KMS-11 (cell line): ENCODE results near the gene SETD7.

Source experiments
- H2AFZ ChIP-seq: fragments of 200-600 bp; sonication (generic); 2 replicates; pipeline ENCODE4 v1.6.1; 2016; ENCODE audit warnings: antibody characterized with exemption, mixed run types, low read depth
- H3K27ac ChIP-seq: fragments of 200-600 bp; sonication (generic); 2 replicates; pipeline ENCODE4 v1.6.1; 2016; ENCODE audit warnings: mild to moderate bottlenecking, mixed run types
- H3K27me3 ChIP-seq: fragments of 200-600 bp; sonication (generic); 2 replicates; pipeline ENCODE4 v1.6.1; 2017; ENCODE audit warnings: mild to moderate bottlenecking, low read depth, mixed run types, moderate library complexity; ENCODE audit not compliant: insufficient read depth
- H3K36me3 ChIP-seq: fragments of 200-600 bp; sonication (generic); 2 replicates; pipeline ENCODE4 v1.6.1; 2017; ENCODE audit warnings: mild to moderate bottlenecking, mixed run types; ENCODE audit not compliant: insufficient read depth
- H3K4me1 ChIP-seq: fragments of 200-600 bp; sonication (generic); 2 replicates; pipeline ENCODE4 v1.6.1; 2016; ENCODE audit warnings: mild to moderate bottlenecking, low read depth, mixed run types; ENCODE audit not compliant: poor library complexity, severe bottlenecking
- H3K4me2 ChIP-seq: fragments of 200-600 bp; sonication (generic); 2 replicates; pipeline ENCODE4 v1.7.0; 2016; ENCODE audit warnings: mild to moderate bottlenecking, mixed run types
- H3K4me3 ChIP-seq: fragments of 200-600 bp; sonication (generic); IDR thresholded peaks from 2 replicates; pipeline ENCODE4 v1.6.1; 2017; ENCODE audit warnings: low read depth, low read length, mixed read lengths; ENCODE audit not compliant: insufficient read depth
- H3K79me2 ChIP-seq: fragments of 200-600 bp; sonication (generic); 2 replicates; pipeline ENCODE4 v1.6.1; 2016; ENCODE audit warnings: low read depth, mixed run types; ENCODE audit not compliant: insufficient read depth
- H3K9ac ChIP-seq: fragments of 200-600 bp; sonication (generic); 2 replicates; pipeline ENCODE4 v1.6.1; 2016; ENCODE audit warnings: mild to moderate bottlenecking, mixed run types
- H4K20me1 ChIP-seq: fragments of 200-600 bp; sonication (generic); 2 replicates; pipeline ENCODE4 v1.6.1; 2016; ENCODE audit warnings: mild to moderate bottlenecking, mixed run types; ENCODE audit not compliant: insufficient read depth
- TF ChIP-seq, protein P1 (sequence below): fragments of 200-600 bp; sonication (generic); conservative IDR thresholded peaks from 2 replicates; pipeline ENCODE4 v1.6.1; 2017; ENCODE audit warnings: low read depth, mild to moderate bottlenecking, antibody characterized with exemption, low read length, moderate library complexity, mixed read lengths

SETD7 gene

DNA sequence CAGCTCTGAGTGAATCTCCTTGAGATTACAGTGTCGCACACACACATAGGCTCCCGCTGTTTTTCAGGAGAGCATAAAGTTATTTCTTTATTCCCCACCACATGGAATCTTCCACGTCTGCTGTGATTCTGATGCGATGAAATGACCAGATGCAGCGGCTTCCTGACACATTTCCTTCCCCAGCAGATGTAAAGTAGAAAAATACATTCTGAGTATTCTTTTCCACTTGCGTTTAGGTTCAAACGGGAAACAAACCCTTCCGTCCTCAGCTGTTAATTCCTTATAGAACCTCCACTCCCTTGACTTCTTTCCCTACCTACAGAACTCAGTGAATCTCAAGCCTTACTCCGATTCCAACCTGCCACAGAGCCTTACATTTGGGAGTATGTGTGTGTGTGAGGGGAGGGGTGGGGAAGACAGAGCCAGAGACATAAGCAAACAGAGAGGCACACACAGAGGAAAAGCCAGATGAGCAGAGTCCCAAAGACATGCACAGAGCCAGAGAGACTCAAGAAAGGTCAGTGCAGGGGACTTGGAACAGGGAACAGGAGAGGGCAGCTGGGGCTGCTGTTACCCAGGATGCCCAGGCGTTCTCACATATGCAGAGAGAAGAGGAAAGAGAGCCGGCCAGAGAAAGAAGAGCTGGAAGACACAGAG lies 47.3 kb downstream of the SETD7 start:
- Histone ChIP-seq H3K27me3 (no peaks in the 10 kb centered on the region), H4K20me1 (no peaks in the 10 kb centered on the region), H3K79me2 (no peaks in the 10 kb centered on the region), H3K36me3 (0 out of 2 replicates have a peak, but pooled peaks cover 3% of the 10 kb centered on the region), H3K4me3 (no peak overlapping the region), H3K9ac (no peak overlapping the region), H2AFZ (no peak overlapping the region), H3K27ac (no peak overlapping the region), H3K4me1 (no peaks in the 10 kb centered on the region), H3K4me2 (no peak overlapping the region)
- TF ChIP-seq, protein P1, sequence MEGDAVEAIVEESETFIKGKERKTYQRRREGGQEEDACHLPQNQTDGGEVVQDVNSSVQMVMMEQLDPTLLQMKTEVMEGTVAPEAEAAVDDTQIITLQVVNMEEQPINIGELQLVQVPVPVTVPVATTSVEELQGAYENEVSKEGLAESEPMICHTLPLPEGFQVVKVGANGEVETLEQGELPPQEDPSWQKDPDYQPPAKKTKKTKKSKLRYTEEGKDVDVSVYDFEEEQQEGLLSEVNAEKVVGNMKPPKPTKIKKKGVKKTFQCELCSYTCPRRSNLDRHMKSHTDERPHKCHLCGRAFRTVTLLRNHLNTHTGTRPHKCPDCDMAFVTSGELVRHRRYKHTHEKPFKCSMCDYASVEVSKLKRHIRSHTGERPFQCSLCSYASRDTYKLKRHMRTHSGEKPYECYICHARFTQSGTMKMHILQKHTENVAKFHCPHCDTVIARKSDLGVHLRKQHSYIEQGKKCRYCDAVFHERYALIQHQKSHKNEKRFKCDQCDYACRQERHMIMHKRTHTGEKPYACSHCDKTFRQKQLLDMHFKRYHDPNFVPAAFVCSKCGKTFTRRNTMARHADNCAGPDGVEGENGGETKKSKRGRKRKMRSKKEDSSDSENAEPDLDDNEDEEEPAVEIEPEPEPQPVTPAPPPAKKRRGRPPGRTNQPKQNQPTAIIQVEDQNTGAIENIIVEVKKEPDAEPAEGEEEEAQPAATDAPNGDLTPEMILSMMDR, result no peak

DNA sequence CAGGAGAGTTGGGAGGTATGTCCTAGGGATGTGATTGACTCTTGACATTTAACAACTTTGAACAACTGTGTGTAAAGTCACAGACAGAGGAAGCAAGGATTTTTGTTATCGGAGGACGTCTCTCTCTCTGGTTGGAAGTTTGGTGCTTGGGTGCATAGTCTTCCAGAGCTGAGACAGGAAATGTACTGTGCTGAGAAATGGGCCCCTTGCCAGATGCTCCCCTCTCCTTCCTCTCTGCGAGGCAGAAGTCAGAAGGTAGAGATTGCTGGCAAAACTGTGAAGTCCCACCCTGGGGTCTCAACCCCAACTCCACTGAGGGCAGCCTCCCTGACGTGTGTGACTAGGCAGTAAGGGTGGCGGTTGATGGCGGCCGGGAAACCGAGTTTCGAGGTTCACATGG lies 49.2 kb downstream of the SETD7 start:
- no peaks in the 10 kb centered on the region for H4K20me1 ChIP-seq
- H3K4me3 ChIP-seq, result no peak overlapping the region
- H3K27ac ChIP-seq, result no peak overlapping the region
- H3K79me2 ChIP-seq, result no peaks in the 10 kb centered on the region
- no peaks in the 10 kb centered on the region for H3K27me3 ChIP-seq
- H2AFZ ChIP-seq, result no peak overlapping the region
- TF ChIP-seq, protein P1, result no peak
- 0 out of 2 replicates have a peak, but pooled peaks cover 3% of the 10 kb centered on the region for H3K36me3 ChIP-seq
- no peak overlapping the region for H3K9ac ChIP-seq
- no peaks in the 10 kb centered on the region for H3K4me1 ChIP-seq
- no peak overlapping the region for H3K4me2 ChIP-seq

DNA sequence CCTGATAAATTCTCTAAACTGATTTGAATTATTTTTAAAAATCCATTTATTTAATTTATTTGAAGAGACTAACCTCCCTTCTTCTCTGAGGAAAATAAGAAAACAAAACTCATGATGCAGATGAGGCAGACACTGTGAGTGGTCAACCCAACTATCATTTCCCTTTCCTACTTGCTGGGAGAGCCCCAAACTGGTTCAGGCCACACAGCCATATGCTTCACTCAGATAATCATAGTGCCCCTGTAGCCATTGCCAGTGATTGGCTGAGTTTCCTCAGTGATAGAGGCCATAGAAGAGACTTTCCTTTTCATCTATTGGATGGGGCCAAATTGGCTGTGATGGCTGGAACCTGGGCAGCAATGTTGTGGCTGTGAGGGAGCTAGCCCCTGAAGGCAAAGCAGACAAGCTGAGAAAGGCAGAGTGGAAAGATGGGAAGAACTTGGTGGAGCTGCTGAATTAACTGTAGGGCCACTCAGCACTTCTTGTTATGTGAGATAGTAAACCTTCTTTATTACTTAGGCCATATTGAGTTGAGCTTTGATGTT lies 52.3 kb downstream of the SETD7 start:
- no peak overlapping the region for H3K4me2 ChIP-seq
- H3K9ac ChIP-seq, result no peak overlapping the region
- H2AFZ ChIP-seq, result no peak overlapping the region
- TF ChIP-seq, protein P1, result no peak
- H3K27me3 ChIP-seq, result no peaks in the 10 kb centered on the region
- no peak overlapping the region for H3K27ac ChIP-seq
- H3K36me3 ChIP-seq, result 0 out of 2 replicates have a peak, but pooled peaks cover 3% of the 10 kb centered on the region
- no peak overlapping the region for H3K4me3 ChIP-seq
- no peaks in the 10 kb centered on the region for H3K4me1 ChIP-seq
- no peaks in the 10 kb centered on the region for H3K79me2 ChIP-seq
- H4K20me1 ChIP-seq, result no peaks in the 10 kb centered on the region

DNA sequence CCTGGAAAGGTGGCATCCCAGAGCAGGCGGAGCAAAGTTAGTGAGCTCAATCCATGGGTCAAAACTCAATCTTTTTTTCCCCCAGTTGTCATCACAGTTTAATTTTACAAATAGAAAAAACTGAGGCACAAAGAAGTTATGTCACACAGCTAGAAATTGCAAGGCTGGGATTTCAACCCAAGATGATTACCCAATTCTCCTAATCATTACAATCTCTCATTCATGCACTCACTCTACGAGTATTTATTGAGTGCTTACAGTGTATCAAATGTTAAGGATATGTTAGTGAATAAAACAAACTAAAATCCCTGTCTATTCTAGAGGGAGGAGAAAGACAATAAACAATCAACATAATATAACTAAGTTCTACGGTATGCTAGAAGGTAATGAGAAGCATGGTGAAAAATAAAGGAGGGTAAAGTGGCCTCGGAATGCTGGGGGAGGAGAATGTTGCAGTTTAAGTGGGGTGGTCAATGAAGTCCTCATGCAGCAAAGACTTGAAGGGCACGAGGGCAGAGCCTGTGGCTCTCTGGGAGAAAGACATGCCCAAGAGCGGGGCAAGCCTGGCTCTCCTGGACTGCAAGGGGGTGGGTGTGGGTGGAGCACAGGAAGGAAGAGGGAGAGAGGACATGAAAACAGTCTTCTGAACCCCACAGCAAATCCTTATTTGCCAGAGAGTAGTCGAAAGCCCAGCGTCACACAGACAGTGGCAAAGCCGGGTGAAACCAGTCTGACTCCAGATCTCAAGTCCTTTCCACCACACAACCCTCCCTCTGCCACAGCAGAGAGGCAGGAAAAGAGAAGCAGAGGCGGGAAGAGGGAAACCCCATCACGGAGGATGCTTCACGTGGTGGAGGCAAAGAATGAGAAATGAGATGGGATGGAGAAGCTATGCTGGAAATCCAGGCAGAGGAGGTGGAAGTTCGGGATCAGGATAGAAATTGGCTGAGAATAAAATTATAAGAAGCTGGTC lies 53.8 kb downstream of the SETD7 start:
- peaks cover 7% of the 10 kb centered on the region for H3K4me1 ChIP-seq

More for the DNA sequence above, 53.8 kb downstream of the SETD7 start:
- H3K27ac ChIP-seq, result no peak overlapping the region
- H3K4me3 ChIP-seq, result no peak overlapping the region
- no peaks in the 10 kb centered on the region for H3K79me2 ChIP-seq
- no peak overlapping the region for H3K9ac ChIP-seq
- no peaks in the 10 kb centered on the region for H4K20me1 ChIP-seq
- no peaks in the 10 kb centered on the region for H3K27me3 ChIP-seq
- H3K36me3 ChIP-seq, result no peaks in the 10 kb centered on the region
- H2AFZ ChIP-seq, result no peak overlapping the region
- no peak overlapping the region for H3K4me2 ChIP-seq
- TF ChIP-seq, protein P1, result no peak
